Peyer's patch (tissue), 4 donors: ENCODE data around the gene TREM2.

Source experiments
- POLR2A ChIP-seq, 2 donors: fragments of 450-650 bp; IDR thresholded peaks; one replicate each; pipeline ENCODE4 v1.5.1; 2017; ENCODE audit warnings: antibody characterized with exemption in 2 of 2, mild to moderate bottlenecking in 2 of 2, moderate library complexity in 2 of 2
- TF ChIP-seq, protein P1 (sequence below), 6 experiments: fragments of 450-650 bp in 4 of 6; fragments of 200-600 bp in 2 of 6; sonication (generic) in 1 of 6; IDR thresholded peaks; one replicate each; pipeline ENCODE4 v1.5.1; 2017 to 2019; ENCODE audit warnings: antibody characterized with exemption in 6 of 6, mild to moderate bottlenecking in 3 of 6, moderate library complexity in 1 of 6

DNA sequence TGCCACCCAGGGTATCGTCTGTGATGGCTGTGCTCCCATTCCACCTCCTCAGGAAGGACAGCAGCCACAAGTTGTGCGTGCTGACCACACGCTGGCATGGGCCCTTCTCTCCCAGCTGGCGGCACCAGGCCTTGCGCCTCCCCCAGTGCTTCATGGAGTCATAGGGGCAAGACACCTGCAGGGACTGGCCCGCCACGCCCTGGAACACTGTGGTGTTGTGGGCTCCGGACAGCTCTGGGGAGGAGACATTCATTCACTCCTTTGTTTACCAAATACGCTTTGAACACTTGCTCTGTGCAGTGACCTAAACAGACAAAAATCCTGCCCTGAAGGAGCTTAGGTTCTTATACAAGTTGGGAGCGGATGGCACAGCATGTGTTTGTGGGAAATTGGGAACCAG lies 1.5 kb downstream of the TREM2 start:
- no peak for TF ChIP-seq POLR2A (IDR thresholded peaks at IDR 0.05)
- TF ChIP-seq, protein P1, sequence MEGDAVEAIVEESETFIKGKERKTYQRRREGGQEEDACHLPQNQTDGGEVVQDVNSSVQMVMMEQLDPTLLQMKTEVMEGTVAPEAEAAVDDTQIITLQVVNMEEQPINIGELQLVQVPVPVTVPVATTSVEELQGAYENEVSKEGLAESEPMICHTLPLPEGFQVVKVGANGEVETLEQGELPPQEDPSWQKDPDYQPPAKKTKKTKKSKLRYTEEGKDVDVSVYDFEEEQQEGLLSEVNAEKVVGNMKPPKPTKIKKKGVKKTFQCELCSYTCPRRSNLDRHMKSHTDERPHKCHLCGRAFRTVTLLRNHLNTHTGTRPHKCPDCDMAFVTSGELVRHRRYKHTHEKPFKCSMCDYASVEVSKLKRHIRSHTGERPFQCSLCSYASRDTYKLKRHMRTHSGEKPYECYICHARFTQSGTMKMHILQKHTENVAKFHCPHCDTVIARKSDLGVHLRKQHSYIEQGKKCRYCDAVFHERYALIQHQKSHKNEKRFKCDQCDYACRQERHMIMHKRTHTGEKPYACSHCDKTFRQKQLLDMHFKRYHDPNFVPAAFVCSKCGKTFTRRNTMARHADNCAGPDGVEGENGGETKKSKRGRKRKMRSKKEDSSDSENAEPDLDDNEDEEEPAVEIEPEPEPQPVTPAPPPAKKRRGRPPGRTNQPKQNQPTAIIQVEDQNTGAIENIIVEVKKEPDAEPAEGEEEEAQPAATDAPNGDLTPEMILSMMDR (IDR thresholded peaks at IDR 0.05) = no peak
